Peyer's patch (tissue), 4 donors: ENCODE results near the gene SLC26A2. TPM values are rescaled to one million over a fixed set of nuclear protein-coding genes. Genes with fewer than 3 reads are reported as not detected.
A peak's percentile ranks its signal among the peaks of the same experiment; 100 is the strongest.

ENCODE experiments used
- DNase-seq, 3 donors: peaks; one replicate each; pipeline ENCODE4 v3.0.0-alpha.2; 2017 to 2019
- H3K27ac ChIP-seq, 4 donors: fragments of 200-600 bp; sonication (generic); one replicate each; pipeline ENCODE4 v1.5.1; 2016 to 2019
- H3K27me3 ChIP-seq, 2 donors: fragments of 200-600 bp; sonication (generic); one replicate each; pipeline ENCODE4 v1.5.1; 2019
- H3K36me3 ChIP-seq, 3 donors: fragments of 200-600 bp; sonication (generic); one replicate each; pipeline ENCODE4 v1.5.1; 2016 to 2019
- H3K4me1 ChIP-seq, 4 donors: fragments of 200-600 bp; sonication (generic); one replicate each; pipeline ENCODE4 v1.5.1; 2016 to 2019
- H3K4me3 ChIP-seq, 4 donors: fragments of 200-600 bp; sonication (generic); 1 replicate in 3 of 4; 2 replicates in 1 of 4; pipeline ENCODE4 v1.5.1; 2016 to 2019; ENCODE audit warnings: mild to moderate bottlenecking in 1 of 4
- H3K9me3 ChIP-seq, 4 donors: fragments of 200-600 bp; sonication (generic); one replicate each; pipeline ENCODE4 v1.5.1; 2016 to 2019; ENCODE audit warnings: mild to moderate bottlenecking in 1 of 4
- POLR2A ChIP-seq, 2 donors: fragments of 450-650 bp; IDR thresholded peaks; one replicate each; pipeline ENCODE4 v1.5.1; 2017; ENCODE audit warnings: antibody characterized with exemption in 2 of 2, mild to moderate bottlenecking in 2 of 2, moderate library complexity in 2 of 2
- total RNA-seq, 4 donors: library from RNA; depleted of rRNA; stranded (reverse); fragments of >200 nt; gene quantifications; one replicate each; pipeline ENCODE4 v1.1.0, GENCODE V29; 2016
- TF ChIP-seq, protein P1 (sequence below), 6 experiments: fragments of 450-650 bp in 4 of 6; fragments of 200-600 bp in 2 of 6; sonication (generic) in 1 of 6; IDR thresholded peaks; one replicate each; pipeline ENCODE4 v1.5.1; 2017 to 2019; ENCODE audit warnings: antibody characterized with exemption in 6 of 6, mild to moderate bottlenecking in 3 of 6, moderate library complexity in 1 of 6

The SLC26A2 gene
- 10 to 100 TPM in 3 of 4 donors, 1 to 10 TPM in 1; 7.4 to 87.4 (median 52.1) TPM for total RNA-seq

DNA sequence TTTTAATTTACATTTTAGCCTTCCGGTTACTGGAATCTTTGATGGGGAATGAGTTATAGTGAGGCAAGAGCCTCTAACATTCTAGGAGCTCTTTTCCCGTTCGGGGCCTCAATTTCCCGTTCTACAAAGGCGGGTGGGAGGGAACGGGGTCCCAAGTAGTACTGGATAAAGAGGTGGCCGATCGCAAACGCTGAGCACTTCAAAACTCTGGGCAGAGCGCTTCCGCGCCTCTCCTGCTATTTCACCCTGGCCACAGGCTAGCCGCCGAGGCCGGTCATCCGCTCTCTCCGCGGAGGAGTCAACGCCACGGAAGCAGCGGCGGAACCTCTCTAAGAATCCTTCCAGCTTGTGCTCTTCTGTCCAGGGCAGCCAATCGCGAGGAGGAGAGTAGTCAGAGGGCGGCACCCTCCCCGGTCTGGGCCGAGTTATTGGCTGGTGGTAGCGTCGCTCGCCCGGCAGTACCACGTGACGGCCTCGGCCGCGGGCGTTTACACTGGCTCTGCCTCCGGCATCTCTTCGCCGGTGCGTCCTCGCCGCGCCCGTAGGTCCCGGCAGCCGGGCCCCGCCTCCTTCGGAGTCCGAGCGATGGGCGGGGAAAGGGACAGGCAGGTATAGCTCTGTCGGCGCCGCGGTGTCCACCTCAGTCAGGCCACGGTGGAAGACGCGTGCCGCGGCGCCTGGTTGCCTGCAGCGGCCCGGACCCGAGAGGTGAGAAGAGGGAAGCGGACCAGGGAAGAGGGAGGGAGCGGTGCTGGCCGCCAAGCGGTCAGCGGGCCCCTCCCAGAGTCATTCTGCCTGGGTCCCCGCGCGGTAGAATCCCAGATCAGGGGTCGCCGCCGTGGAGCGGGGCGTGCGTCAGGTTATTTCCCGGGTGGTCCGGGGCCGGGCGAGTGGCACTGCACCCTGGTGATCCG is at the start of gene SLC26A2:
TSS of gene SLC26A2 (plus strand) at position 487 of the 914 bp plus-strand sequence. CDS start 16,895 bp downstream, outside the sequence.
- Histone ChIP-seq H3K9me3 (no peaks in the 10 kb centered on the region), H3K27me3 (no peaks in the 10 kb centered on the region), H3K4me3 (peak within 1 kb of the TSS; percentile 62 to 87 (median 84)), H3K27ac (peak within 1 kb of the TSS; percentile 83 to 91 (median 87)), H3K4me1 (peaks cover 0 to 8% (median 5%) of the 10 kb centered on the region in 4 donors), H3K36me3 (no peaks in the 10 kb centered on the region)
- peak; percentile 98 to 99 (median 99) for DNase-seq
- TF ChIP-seq POLR2A (IDR thresholded peaks at IDR 0.05): peak; percentile 84 to 97
- TF ChIP-seq, protein P1, sequence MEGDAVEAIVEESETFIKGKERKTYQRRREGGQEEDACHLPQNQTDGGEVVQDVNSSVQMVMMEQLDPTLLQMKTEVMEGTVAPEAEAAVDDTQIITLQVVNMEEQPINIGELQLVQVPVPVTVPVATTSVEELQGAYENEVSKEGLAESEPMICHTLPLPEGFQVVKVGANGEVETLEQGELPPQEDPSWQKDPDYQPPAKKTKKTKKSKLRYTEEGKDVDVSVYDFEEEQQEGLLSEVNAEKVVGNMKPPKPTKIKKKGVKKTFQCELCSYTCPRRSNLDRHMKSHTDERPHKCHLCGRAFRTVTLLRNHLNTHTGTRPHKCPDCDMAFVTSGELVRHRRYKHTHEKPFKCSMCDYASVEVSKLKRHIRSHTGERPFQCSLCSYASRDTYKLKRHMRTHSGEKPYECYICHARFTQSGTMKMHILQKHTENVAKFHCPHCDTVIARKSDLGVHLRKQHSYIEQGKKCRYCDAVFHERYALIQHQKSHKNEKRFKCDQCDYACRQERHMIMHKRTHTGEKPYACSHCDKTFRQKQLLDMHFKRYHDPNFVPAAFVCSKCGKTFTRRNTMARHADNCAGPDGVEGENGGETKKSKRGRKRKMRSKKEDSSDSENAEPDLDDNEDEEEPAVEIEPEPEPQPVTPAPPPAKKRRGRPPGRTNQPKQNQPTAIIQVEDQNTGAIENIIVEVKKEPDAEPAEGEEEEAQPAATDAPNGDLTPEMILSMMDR (IDR thresholded peaks at IDR 0.05): peak in 2 of 6 experiments; percentile 17 to 27

DNA sequence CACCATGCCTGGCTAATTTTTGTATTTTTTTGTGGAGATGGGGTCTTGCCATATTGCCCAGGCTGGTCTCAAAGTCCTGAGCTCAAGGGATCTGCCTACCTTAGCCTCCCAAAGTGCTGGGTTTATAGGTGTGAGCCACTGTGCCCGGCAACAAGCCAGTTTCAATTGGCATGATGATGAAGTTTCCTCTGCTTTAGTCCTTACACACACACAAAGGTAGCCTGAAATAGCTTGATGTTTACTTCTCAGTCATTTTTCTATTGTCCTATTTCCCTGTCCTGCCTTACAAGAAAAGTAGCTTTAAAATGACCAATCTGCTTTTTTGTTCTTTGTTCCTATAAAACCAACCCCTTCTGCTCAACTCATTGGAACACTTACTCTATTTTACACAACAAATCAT is 49.5 kb upstream of the SLC26A2 start:
- Histone ChIP-seq H3K27ac (no peak overlapping the region), H3K4me3 (no peak overlapping the region), H3K9me3 (no peaks in the 10 kb centered on the region), H3K27me3 (no peaks in the 10 kb centered on the region), H3K4me1 (no peaks in the 10 kb centered on the region), H3K36me3 (no peaks in the 10 kb centered on the region)
- no peak for DNase-seq
- TF ChIP-seq, protein P1 (IDR thresholded peaks at IDR 0.05): no peak
- TF ChIP-seq POLR2A (IDR thresholded peaks at IDR 0.05): no peak

DNA sequence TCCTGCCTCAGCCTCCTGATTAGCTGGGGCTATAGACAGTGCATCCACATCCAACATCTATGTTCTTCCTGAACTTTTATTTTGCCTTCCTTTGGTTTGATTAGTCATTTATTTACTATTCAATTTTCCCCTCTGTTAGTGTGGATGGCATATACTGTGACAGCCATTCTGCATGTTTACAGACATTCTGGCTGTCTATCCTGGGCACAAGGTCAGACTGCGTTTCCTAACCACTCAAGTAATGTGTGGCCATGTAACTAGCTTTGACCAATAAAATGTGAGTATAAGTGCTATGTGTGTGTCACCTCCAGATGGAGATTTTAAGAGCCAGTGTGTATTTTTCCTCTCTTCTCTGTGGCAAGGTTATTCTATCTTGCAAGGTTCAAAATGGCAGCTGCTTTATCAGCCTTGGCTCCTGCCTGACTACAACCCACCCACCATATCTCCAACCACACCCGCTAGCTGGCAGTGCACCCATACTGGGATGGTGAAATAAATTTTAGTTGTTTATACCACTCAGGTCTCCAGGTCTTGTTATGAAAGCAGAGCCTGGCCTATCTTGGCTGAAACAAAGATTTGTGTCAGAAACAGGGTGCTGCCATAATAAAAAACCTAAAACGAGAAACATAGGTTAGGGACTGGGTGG is 48.2 kb upstream of the SLC26A2 start:
- Histone ChIP-seq H3K4me3 (no peak overlapping the region), H3K27me3 (no peaks in the 10 kb centered on the region), H3K9me3 (no peaks in the 10 kb centered on the region), H3K36me3 (no peaks in the 10 kb centered on the region), H3K4me1 (no peaks in the 10 kb centered on the region), H3K27ac (no peak overlapping the region)
- TF ChIP-seq, protein P1 (IDR thresholded peaks at IDR 0.05): no peak
- no peak for TF ChIP-seq POLR2A (IDR thresholded peaks at IDR 0.05)
- DNase-seq: no peak

DNA sequence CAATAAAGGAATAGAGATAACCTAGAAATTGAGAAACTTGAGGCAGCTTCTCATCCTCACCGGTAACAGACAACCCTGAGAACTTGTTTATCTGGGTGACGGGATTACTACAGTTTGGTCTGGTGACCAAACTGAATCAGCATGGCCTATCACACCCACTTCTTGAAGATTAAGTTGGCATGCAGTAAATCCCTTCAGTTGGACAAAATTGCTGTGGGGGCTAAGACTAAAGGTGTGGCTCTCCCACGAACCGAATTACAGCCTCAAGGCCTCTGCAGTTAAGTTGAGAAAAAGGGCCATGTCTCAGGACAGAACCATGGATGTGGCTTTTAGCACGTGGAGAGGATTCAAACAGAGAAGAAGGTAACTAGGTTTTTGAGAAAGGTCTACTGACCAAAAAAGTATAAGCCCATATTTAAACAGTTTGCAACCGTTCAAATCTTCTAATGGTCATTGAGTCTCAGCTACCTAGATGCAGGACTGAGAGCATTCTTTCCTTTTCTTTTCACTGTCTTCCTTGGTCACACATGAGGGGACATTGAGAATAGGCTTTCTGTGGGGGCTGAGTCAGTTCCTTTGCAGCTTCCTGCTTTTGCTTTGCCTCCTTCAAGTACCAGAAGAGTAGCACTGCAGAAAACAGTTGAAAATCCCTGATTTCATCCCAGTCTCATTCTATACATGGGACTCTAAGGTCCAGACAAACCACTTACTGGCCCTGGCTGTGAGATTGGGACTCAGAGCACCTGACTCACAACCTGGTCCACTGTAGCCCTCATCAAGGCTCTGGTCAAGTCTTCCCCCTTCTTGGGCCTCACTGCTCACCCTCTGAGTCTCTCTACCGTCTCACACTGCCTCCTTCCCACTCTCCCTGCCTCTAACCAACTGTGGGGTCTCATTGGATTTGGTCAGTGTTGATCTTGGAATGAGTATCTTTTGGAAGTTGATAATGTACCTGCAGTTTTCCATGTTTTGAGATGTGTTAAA is 46.8 kb upstream of the SLC26A2 start:
- no peaks in the 10 kb centered on the region for H3K36me3 ChIP-seq
- DNase-seq: no peak
- H3K4me1 ChIP-seq: no peaks in the 10 kb centered on the region
- no peak overlapping the region for H3K27ac ChIP-seq
- no peak for TF ChIP-seq POLR2A (IDR thresholded peaks at IDR 0.05)
- no peaks in the 10 kb centered on the region for H3K9me3 ChIP-seq
- no peaks in the 10 kb centered on the region for H3K27me3 ChIP-seq
- H3K4me3 ChIP-seq: no peak overlapping the region

DNA sequence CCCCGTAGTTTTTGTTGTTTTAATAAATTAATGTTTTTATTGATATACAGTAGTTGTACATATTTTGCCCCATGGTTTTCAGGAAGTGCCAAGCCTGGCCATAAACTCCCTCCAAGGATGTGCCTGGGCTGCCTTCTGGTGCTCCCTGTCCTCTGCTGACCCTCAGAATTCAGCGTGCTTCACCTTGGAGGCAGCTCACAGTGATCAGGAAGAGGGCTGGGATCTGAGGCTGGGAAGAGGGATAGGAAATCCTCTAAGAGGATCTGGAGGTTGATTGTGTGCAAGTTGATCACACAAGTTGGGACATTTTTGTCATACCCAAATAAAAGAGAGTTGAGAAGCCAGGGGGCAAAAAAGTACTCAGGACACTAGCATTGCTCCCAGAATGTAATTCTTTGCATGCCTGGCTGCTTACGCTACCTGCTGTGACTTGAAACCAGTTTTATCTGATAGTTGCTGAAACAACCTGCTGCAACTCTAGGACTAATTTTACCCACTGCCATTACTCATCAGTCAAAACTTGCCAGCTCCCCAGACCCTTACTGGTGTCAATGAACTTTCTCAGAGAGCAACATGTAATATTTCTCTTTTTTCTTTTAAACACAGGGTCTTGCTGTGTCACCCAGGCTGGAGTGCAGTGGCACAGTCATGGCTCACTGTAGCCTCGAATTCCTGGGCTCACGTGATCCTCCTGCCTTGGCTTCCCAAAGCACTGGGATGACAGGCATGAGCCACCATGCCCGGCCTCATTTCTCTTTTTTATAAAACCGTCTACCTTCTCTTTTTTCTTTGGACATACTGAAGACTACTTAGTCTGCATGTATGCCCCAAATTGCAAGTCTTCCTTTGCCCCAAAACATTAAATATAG is 44.9 kb upstream of the SLC26A2 start:
- Histone ChIP-seq H3K27ac (no peak overlapping the region), H3K9me3 (no peaks in the 10 kb centered on the region), H3K36me3 (no peaks in the 10 kb centered on the region), H3K4me3 (no peak overlapping the region), H3K27me3 (no peaks in the 10 kb centered on the region), H3K4me1 (no peaks in the 10 kb centered on the region)
- TF ChIP-seq POLR2A (IDR thresholded peaks at IDR 0.05): no peak
- TF ChIP-seq, protein P1 (IDR thresholded peaks at IDR 0.05): no peak
- no peak for DNase-seq
